ENCODE results near the gene DLGAP1. TPM values are rescaled to one million over a fixed set of nuclear protein-coding genes. Genes with fewer than 3 reads are reported as not detected.

The DLGAP1 gene
- total RNA-seq, 4 donors from 2014 or later, result 1.2 to 1.4 (median 1.4) TPM

- no peaks in the 10 kb centered on the region for H3K9me3 ChIP-seq
- no peaks in the 10 kb centered on the region for H3K36me3 ChIP-seq
- H3K4me1 ChIP-seq, result peaks cover 0 to 2% (median 0%) of the 10 kb centered on the region in 4 donors
- WGBS, result 52% methylated on average over 4 of the region's 4 CpGs
- DNase-seq (ENCODE audit: extremely low spot score), result no peak
- no peak overlapping the region for H3K4me3 ChIP-seq
- no peak for TF ChIP-seq POLR2A (IDR thresholded peaks at IDR 0.05; ENCODE audit: low read depth)
- no peak for TF ChIP-seq POLR2AphosphoS5 (IDR thresholded peaks at IDR 0.05)
- TF ChIP-seq, protein P1, sequence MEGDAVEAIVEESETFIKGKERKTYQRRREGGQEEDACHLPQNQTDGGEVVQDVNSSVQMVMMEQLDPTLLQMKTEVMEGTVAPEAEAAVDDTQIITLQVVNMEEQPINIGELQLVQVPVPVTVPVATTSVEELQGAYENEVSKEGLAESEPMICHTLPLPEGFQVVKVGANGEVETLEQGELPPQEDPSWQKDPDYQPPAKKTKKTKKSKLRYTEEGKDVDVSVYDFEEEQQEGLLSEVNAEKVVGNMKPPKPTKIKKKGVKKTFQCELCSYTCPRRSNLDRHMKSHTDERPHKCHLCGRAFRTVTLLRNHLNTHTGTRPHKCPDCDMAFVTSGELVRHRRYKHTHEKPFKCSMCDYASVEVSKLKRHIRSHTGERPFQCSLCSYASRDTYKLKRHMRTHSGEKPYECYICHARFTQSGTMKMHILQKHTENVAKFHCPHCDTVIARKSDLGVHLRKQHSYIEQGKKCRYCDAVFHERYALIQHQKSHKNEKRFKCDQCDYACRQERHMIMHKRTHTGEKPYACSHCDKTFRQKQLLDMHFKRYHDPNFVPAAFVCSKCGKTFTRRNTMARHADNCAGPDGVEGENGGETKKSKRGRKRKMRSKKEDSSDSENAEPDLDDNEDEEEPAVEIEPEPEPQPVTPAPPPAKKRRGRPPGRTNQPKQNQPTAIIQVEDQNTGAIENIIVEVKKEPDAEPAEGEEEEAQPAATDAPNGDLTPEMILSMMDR (IDR thresholded peaks at IDR 0.05), result no peak
- H3K27me3 ChIP-seq, result no peaks in the 10 kb centered on the region
- H3K27ac ChIP-seq (replicated peaks in 1 of 4), result no peak overlapping the region
- intact Hi-C loops (cut with DNase I), result no loop called here
Measured at GRCh38 chr18:3791238-3791637, 663.9 kb downstream of the DLGAP1 start.

DNA sequence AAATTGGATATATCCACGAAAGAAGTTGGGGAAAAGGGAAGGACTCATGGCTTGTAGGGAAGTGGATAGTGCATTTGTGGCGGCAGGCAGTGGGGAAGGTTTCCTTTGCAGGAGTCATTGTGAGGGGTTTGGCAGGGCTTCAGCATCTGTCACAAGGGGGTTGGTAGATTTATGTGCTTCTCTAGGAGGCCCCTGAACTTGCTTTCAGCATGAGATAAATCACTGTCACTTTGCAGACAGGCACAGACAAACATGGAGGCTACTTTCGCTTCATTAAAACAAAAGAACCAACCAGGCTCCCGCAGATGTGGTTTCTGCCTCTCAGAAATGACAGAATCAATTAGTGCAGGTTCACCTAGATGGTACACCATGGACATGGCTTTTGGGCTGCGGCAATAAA lies 664.4 kb downstream of the DLGAP1 start:
- 23% methylated on average over 5 of the region's 5 CpGs for WGBS
- intact Hi-C loops (cut with DNase I), result no loop called here
- H3K27ac ChIP-seq (replicated peaks in 1 of 4), result no peak overlapping the region
- no peaks in the 10 kb centered on the region for H3K27me3 ChIP-seq
- TF ChIP-seq EP300 (IDR thresholded peaks at IDR 0.05), result no peak
- TF ChIP-seq POLR2A (IDR thresholded peaks at IDR 0.05; ENCODE audit: low read depth), result no peak
- TF ChIP-seq, protein P1 (IDR thresholded peaks at IDR 0.05), result no peak
- no peak overlapping the region for H3K4me3 ChIP-seq
- no peaks in the 10 kb centered on the region for H3K36me3 ChIP-seq
- peaks cover 0 to 2% (median 0%) of the 10 kb centered on the region in 4 donors for H3K4me1 ChIP-seq
- DNase-seq (ENCODE audit: extremely low spot score), result no peak
- H3K9me3 ChIP-seq, result no peaks in the 10 kb centered on the region

DNA sequence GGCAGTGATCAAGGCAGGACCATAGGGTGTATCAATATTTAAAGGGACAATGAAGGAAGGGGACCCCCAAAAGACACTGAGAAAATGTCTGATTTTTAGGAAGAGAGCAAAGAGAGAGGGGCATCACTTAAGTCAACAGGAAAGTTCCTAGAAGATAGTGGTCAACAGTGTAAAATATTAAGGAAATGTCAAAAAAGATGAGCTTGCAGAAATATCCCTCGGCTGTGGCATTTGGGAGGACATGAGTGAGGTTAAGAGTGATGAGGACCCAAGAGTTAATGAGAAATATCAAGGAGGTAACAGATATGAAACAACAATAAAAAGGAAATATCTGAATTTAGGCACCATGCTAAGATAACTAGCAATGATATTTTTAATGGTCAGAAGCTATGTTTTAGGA lies 665.6 kb downstream of the DLGAP1 start:
- H3K27me3 ChIP-seq, result no peaks in the 10 kb centered on the region
- H3K9me3 ChIP-seq, result peaks cover 0 to 8% (median 0%) of the 10 kb centered on the region in 4 donors
- H3K4me1 ChIP-seq, result peaks cover 0 to 2% (median 0%) of the 10 kb centered on the region in 4 donors
- H3K36me3 ChIP-seq, result no peaks in the 10 kb centered on the region
- no peak overlapping the region for H3K4me3 ChIP-seq
- 75% methylated on average over 1 of the region's 1 CpG for WGBS
- TF ChIP-seq POLR2A (IDR thresholded peaks at IDR 0.05; ENCODE audit: low read depth) (no peak), EP300 (IDR thresholded peaks at IDR 0.05) (no peak), POLR2AphosphoS5 (IDR thresholded peaks at IDR 0.05) (no peak)
- TF ChIP-seq, protein P1 (IDR thresholded peaks at IDR 0.05), result no peak
- intact Hi-C loops (cut with DNase I), result no loop called here
- H3K27ac ChIP-seq (replicated peaks in 1 of 4), result no peak overlapping the region
- no peak for DNase-seq (ENCODE audit: extremely low spot score)

- Histone ChIP-seq H3K4me1 (no peaks in the 10 kb centered on the region), H3K27ac (replicated peaks in 1 of 4) (no peak overlapping the region), H3K9me3 (peaks cover 0 to 9% (median 0%) of the 10 kb centered on the region in 4 donors), H3K36me3 (no peaks in the 10 kb centered on the region), H3K4me3 (no peak overlapping the region), H3K27me3 (no peaks in the 10 kb centered on the region)
- DNase-seq (ENCODE audit: extremely low spot score), result no peak
- WGBS, result 100% methylated on average over 1 of the region's 1 CpG
- intact Hi-C loops (cut with DNase I), result no loop called here
- TF ChIP-seq EP300 (IDR thresholded peaks at IDR 0.05) (no peak), POLR2A (IDR thresholded peaks at IDR 0.05; ENCODE audit: low read depth) (no peak), POLR2AphosphoS5 (IDR thresholded peaks at IDR 0.05) (no peak)
- TF ChIP-seq, protein P1 (IDR thresholded peaks at IDR 0.05), result no peak
Measured at GRCh38 chr18:3784949-3785348, 670.2 kb downstream of the DLGAP1 start.

DNA sequence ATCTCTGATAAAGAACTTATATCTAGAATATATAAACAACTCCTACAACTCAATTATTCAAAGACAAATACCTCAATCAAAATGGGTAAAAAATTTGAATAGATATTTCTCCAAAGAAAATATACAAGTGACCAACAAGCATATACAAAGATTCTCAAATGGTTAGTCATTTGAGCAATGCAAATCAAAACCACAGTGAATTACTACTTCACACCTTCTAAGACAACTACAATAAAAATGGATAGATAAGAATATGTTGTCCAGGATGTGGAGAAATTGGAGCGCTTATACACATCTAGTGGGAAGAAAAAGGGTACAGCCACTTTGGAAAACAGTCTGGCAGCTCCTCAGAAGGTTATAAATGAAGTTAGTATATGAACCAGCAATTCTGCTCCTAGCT lies 672.2 kb downstream of the DLGAP1 start:
- intact Hi-C loops (cut with DNase I), result no loop called here
- Histone ChIP-seq H3K27me3 (no peaks in the 10 kb centered on the region), H3K4me3 (no peak overlapping the region), H3K4me1 (no peaks in the 10 kb centered on the region), H3K27ac (replicated peaks in 1 of 4) (no peak overlapping the region), H3K9me3 (peaks cover 0 to 9% (median 0%) of the 10 kb centered on the region in 4 donors), H3K36me3 (no peaks in the 10 kb centered on the region)
- WGBS, result 74% methylated on average over 1 of the region's 1 CpG
- no peak for DNase-seq (ENCODE audit: extremely low spot score)
- TF ChIP-seq POLR2A (IDR thresholded peaks at IDR 0.05; ENCODE audit: low read depth) (no peak), POLR2AphosphoS5 (IDR thresholded peaks at IDR 0.05) (no peak), EP300 (IDR thresholded peaks at IDR 0.05) (no peak)
- TF ChIP-seq, protein P1 (IDR thresholded peaks at IDR 0.05), result no peak
